COLO668 (cell line): ENCODE results near the gene GCSAM.
A peak's percentile ranks its signal among the peaks of the same experiment; 100 is the strongest.

Experiments used
- DNase-seq: peaks from one replicate; lab custom pipeline; 2025; ENCODE audit not compliant: unreplicated experiment; lab: John Stamatoyannopoulos, UW

The GCSAM gene

GRCh38 chr3:112129925-112130637 is 3.0 kb downstream of the GCSAM start:
- no peak for DNase-seq

DNA sequence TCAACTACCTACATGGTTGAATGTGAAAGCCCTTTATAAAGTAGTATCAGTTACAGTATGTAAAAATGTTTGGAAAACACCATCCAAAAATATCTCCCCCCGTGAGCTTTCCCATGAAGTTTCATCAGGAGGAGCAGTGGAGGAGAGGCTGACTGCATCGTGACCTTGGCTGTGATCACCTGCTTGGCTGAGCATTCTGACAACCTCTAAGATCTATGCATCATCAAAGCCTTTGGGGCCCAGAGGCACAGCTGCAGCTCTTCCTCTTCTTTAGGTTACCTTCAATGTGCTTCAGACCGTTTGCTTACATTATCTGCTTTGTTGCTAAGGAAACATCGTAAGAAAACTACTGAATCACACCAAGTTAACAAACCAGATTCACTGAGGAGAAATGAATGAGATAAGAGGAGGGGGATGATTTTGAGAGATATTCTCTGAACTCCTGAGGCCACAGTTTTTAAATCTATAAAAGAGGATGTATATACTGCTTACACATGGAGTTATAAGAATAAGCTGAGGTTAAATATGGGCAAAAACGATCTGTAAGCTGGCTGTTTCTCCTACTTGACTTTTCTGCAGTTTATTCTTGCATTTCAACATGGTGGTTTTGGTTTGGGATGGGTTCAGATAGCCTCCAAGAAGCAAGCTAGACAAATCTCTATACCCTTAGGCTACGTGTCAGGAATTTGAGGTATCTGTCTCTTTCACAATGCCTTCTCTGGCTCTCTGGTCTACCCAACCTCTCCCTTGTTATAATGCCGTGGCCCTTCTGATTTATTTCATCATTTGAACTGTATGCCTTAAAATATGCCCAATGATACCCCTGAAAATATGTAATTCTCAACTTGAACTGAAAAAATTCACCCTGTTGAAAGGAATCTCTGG is 4.0 kb downstream of the GCSAM start:
- DNase-seq = no peak

DNA sequence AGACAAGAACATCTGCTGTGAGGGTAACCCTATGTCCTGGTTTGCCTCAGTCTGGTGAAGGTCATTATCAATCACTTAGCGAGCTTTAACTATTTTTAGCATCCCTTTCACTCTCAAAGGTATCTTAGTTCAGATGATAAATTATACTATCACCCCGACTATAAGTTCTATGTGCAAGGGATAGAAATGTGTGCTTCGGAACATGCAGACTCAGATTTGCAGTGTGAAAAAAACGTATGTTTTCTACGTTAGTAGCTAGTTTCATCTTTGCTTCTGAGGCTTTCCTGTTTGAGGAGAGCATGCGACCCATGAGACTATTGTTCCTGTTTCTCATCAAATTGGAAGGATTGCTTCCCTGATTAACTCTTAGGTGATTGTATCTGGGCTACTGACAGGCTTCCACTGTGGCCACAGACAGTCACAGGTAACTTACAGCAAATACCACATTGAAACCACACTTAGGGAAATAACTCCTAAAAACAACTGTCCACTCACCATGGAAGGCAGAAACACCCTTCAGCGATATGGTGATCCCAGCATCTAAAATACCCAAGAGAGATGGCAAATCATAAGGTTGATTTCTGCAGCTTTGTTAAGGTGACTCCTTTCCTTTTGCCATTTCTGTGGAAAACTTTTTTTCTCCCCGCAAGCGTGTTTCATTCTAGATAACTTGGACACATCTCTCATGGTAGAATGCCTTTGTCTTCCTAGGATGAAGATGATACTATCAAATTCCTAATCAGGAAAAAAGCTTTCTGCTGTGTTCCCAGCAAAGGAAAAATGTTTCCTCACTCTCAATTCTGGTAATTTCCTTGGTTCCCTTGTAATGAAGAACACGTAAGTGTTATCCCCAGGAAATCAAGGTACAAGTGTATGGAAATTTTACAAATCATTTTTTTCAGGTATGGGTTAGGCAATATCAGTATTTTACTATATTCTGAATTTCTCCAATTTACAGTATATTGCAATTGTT is 5.2 kb downstream of the GCSAM start:
- DNase-seq = no peak

GRCh38 chr3:112126511-112126911 is 6.5 kb downstream of the GCSAM start:
- DNase-seq = no peak

GRCh38 chr3:112124907-112125607 is 8.0 kb downstream of the GCSAM start:
- DNase-seq = no peak

DNA sequence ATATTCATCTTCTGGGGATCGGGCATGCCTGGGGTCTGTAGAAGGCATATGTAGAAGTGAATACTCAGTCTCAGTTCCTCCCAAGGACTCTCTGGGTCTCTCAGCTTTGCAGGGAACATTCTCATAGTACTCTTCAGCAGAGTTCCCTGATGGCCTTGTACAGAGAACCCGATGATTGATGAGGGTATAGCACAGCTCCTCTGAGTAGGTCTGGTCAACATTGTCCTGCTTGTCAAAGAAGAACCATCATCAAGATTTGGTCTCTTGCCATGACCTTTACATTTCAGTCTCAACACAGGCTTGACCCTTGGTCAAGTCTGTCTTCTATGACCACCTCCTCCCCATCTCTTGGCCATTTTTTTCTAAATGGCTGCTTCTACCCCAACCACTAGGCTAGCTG is 9.5 kb downstream of the GCSAM start:
- no peak for DNase-seq

- DNase-seq = no peak
Measured at GRCh38 chr3:112122870-112123269, 10.2 kb downstream of the GCSAM start.

GRCh38 chr3:112121577-112122547 is 11.2 kb downstream of the GCSAM start:
- no peak for DNase-seq

- DNase-seq = no peak
Measured at GRCh38 chr3:112119962-112120836, 12.8 kb downstream of the GCSAM start.

DNA sequence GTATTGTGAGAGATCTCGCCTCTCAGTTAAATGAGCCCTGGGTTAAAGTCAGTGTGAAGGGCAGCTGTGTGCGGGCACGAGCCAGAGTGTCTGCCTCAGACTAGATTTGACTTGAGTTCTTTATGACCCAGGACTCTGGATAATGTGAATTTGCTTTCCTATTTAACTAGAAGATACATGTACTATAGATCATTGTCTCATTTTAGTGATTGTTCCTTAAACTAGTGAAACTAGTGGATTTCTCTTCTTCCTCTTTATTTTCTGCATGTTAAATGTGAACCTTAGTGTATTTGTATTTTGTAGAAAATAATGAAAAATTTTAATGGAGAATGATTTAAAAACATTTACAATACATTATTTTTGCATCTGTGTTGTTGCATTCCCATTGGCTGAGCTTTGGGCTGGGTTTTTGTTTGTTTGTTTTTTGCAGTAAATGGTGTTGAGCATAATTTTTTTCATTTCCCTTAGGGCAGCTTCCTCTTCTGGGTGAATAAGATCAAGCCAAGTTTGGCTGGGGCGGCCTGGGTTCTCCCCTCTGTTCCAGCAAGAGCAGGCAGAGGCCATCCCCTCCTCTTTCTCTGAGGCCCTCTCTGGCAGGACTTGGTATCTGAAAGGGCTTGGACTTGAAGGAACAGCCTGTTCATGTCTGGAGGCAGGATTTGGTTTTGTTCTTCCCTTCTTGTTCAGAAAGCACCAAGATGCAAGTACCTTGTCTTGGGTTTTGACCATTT is 15.0 kb downstream of the GCSAM start:
- DNase-seq = no peak

GRCh38 chr3:112117415-112117814 is 15.6 kb downstream of the GCSAM start:
- DNase-seq = no peak

- no peak for DNase-seq
Measured at GRCh38 chr3:112116748-112117186, 16.3 kb downstream of the GCSAM start.

GRCh38 chr3:112115806-112116383 is 17.2 kb downstream of the GCSAM start:
- DNase-seq = no peak

GRCh38 chr3:112115161-112115739 is 17.8 kb downstream of the GCSAM start:
- DNase-seq = no peak

GRCh38 chr3:112114576-112115160 is 18.4 kb downstream of the GCSAM start:
- DNase-seq = no peak

DNA sequence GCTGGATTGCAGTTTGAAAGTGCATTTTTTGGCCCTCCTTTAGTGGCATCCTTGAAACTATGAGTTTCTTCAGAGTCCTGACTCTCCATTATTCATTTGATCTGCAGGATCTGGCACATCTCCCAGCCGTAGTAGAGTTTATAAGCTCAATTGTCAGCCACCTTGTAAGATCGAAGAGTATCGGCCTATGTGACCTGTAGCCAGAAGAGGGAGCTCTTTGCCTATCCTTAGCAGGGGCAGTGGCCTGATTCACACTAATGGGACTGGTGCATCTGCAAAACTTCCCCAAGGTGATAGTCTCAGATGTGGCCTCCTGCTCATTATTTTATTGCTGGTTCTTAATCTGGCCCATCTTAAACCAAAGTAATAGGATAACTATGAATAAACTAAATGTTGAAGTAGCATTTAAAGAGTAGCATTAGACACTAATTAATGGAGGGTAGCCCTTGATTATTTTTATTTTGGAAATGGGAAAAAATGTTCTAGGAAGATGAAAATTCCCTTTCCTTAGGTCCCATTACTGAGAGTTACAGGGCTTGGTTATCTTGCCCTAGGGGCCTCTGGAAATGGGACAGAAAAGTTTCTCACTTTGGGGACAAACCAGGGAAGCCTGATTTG is 21.2 kb downstream of the GCSAM start:
- DNase-seq = peak; percentile 20
